ENCODE results near the gene GPR179.

GRCh38 chr17:38327936-38328335, 15.8 kb downstream of the GPR179 start:
- TF ChIP-seq, protein P1, sequence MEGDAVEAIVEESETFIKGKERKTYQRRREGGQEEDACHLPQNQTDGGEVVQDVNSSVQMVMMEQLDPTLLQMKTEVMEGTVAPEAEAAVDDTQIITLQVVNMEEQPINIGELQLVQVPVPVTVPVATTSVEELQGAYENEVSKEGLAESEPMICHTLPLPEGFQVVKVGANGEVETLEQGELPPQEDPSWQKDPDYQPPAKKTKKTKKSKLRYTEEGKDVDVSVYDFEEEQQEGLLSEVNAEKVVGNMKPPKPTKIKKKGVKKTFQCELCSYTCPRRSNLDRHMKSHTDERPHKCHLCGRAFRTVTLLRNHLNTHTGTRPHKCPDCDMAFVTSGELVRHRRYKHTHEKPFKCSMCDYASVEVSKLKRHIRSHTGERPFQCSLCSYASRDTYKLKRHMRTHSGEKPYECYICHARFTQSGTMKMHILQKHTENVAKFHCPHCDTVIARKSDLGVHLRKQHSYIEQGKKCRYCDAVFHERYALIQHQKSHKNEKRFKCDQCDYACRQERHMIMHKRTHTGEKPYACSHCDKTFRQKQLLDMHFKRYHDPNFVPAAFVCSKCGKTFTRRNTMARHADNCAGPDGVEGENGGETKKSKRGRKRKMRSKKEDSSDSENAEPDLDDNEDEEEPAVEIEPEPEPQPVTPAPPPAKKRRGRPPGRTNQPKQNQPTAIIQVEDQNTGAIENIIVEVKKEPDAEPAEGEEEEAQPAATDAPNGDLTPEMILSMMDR (IDR thresholded peaks at IDR 0.05; ENCODE audit: low read depth, low read length, poor library complexity, severe bottlenecking), result no peak
- TF ChIP-seq EZH2phosphoT487 (IDR thresholded peaks at IDR 0.05; ENCODE audit: borderline replicate concordance, low read length), result no peak
